Uterus (tissue), 2 donors: Measurements from ENCODE around the gene HTT.
"Not testable (repeated sequence)": the region's sequence is repeated elsewhere in the genome, so short reads cannot be mapped to it uniquely, and the experiment has no call there.

ENCODE experiments used
- CTCF ChIP-seq, 4 experiments: fragments of 200-600 bp in 2 of 4; fragments of 450-650 bp in 2 of 4; sonication (generic) in 2 of 4; IDR thresholded peaks; one replicate each; pipeline ENCODE4 v1.5.1; 2016 to 2019; ENCODE audit warnings: antibody characterized with exemption in 4 of 4, mild to moderate bottlenecking in 2 of 4, moderate library complexity in 1 of 4
- POLR2A ChIP-seq, 2 donors: fragments of 450-650 bp; IDR thresholded peaks; one replicate each; pipeline ENCODE4 v1.6.1; 2016; ENCODE audit warnings: antibody characterized with exemption in 2 of 2, mild to moderate bottlenecking in 1 of 2, moderate library complexity in 1 of 2

- TF ChIP-seq POLR2A, CTCF (IDR thresholded peaks at IDR 0.05): not testable (repeated sequence)
Measured at GRCh38 chr4:3161044-3161443, 86.6 kb downstream of the HTT start.
